ENCODE data around the gene ADORA1.

ADORA1 gene

GRCh38 chr1:203127666-203128430, at the start of gene ADORA1:
Gene ADORA1 (plus strand): TSS chr1:203127726. CDS start chr1:203128842, 1,116 bp downstream.
- no peak for DNase-seq

GRCh38 chr1:203077956-203078355, 49.6 kb upstream of the ADORA1 start:
- no peak for DNase-seq

GRCh38 chr1:203078478-203078877, 49.0 kb upstream of the ADORA1 start:
- no peak for DNase-seq

GRCh38 chr1:203080456-203080855, 47.1 kb upstream of the ADORA1 start:
- DNase-seq = no peak

GRCh38 chr1:203081465-203082230, 45.9 kb upstream of the ADORA1 start:
- no peak for DNase-seq

- DNase-seq = no peak
Measured at GRCh38 chr1:203082231-203082505, 45.4 kb upstream of the ADORA1 start.

GRCh38 chr1:203082571-203083462, 44.7 kb upstream of the ADORA1 start:
- DNase-seq = no peak

GRCh38 chr1:203083463-203083921, 44.0 kb upstream of the ADORA1 start:
- DNase-seq = no peak

GRCh38 chr1:203084588-203085527, 42.7 kb upstream of the ADORA1 start:
- DNase-seq = no peak

- DNase-seq = no peak
Measured at GRCh38 chr1:203085528-203086406, 41.8 kb upstream of the ADORA1 start, which contains the start of gene MYOG. Gene MYOG (minus strand): TSS chr1:203086012. CDS start chr1:203085961, 51 bp downstream.

- DNase-seq = no peak
Measured at GRCh38 chr1:203086992-203087763, 40.3 kb upstream of the ADORA1 start.

GRCh38 chr1:203088441-203088840, 39.1 kb upstream of the ADORA1 start:
- no peak for DNase-seq

GRCh38 chr1:203089001-203089650, 38.4 kb upstream of the ADORA1 start:
- DNase-seq = no peak

- DNase-seq = no peak
Measured at GRCh38 chr1:203089651-203090045, 37.9 kb upstream of the ADORA1 start.

- no peak for DNase-seq
Measured at GRCh38 chr1:203090421-203091198, 36.9 kb upstream of the ADORA1 start.

- no peak for DNase-seq
Measured at GRCh38 chr1:203091199-203091477, 36.4 kb upstream of the ADORA1 start.

GRCh38 chr1:203091761-203092330, 35.7 kb upstream of the ADORA1 start:
- DNase-seq = no peak

- no peak for DNase-seq
Measured at GRCh38 chr1:203093754-203094410, 33.6 kb upstream of the ADORA1 start.

Measured in stimulated activated CD4-positive, alpha-beta T cell treated with anti-CD3 and anti-CD28 coated beads, Interleukin-4, amount 100 ng/mL, for 4 hours (primary cell).